H9 (cell line): ENCODE results near the gene HSD11B1L. TPM values are rescaled to one million over a fixed set of nuclear protein-coding genes. Genes with fewer than 3 reads are reported as not detected.

Source experiments
- DNase-seq: peaks from one replicate; pipeline ENCODE4 v3.0.0-alpha.2; 2017
- H2AFZ ChIP-seq: one replicate; pipeline ENCODE4 v1.6.1; 2013; ENCODE audit warnings: mild to moderate bottlenecking, low read length, control low read depth, moderate library complexity
- H2AK5ac ChIP-seq: 2 replicates; pipeline ENCODE4 v1.6.1; 2013; ENCODE audit warnings: low read length, control low read depth, mixed read lengths; ENCODE audit not compliant: insufficient read length
- H2BK120ac ChIP-seq: one replicate; pipeline ENCODE4 v1.6.1; 2013; ENCODE audit warnings: low read depth, mild to moderate bottlenecking, low read length, control low read depth, inconsistent platforms; ENCODE audit not compliant: poor library complexity, severe bottlenecking
- H2BK12ac ChIP-seq: 2 replicates; pipeline ENCODE4 v1.6.1; 2013; ENCODE audit warnings: low read length, control low read depth, mixed read lengths, low read depth; ENCODE audit not compliant: insufficient read length
- H2BK15ac ChIP-seq: 2 replicates; pipeline ENCODE4 v1.6.1; 2013; ENCODE audit warnings: low read depth, low read length, control low read depth
- H2BK20ac ChIP-seq: one replicate; pipeline ENCODE4 v1.6.1; 2013; ENCODE audit warnings: low read depth, mild to moderate bottlenecking, low read length, control low read depth, inconsistent platforms; ENCODE audit not compliant: poor library complexity, severe bottlenecking
- H2BK5ac ChIP-seq: 2 replicates; pipeline ENCODE4 v1.6.1; 2013; ENCODE audit warnings: low read length, control low read depth, mixed read lengths; ENCODE audit not compliant: insufficient read length
- H3K14ac ChIP-seq: 2 replicates; pipeline ENCODE4 v1.6.1; 2013; ENCODE audit warnings: low read length, control low read depth; ENCODE audit not compliant: insufficient read depth
- H3K18ac ChIP-seq: 2 replicates; pipeline ENCODE4 v1.6.1; 2013; ENCODE audit warnings: low read depth, mild to moderate bottlenecking, mixed read lengths, low read length, control low read depth; ENCODE audit not compliant: insufficient read length
- H3K23ac ChIP-seq: 2 replicates; pipeline ENCODE4 v1.6.1; 2013; ENCODE audit warnings: low read length, control low read depth, mixed read lengths, low read depth; ENCODE audit not compliant: insufficient read length
- H3K23me2 ChIP-seq: 2 replicates; pipeline ENCODE4 v1.6.1; 2013; ENCODE audit warnings: low read depth, mild to moderate bottlenecking, mixed read lengths, low read length, control low read depth; ENCODE audit not compliant: insufficient read length, poor library complexity, severe bottlenecking
- H3K27ac ChIP-seq: 2 replicates; pipeline ENCODE4 v1.5.1; 2013; ENCODE audit warnings: low read length, control low read depth, mixed read lengths, low read depth; ENCODE audit not compliant: insufficient read length
- H3K27me3 ChIP-seq: 2 replicates; pipeline ENCODE4 v1.6.1; 2013; ENCODE audit warnings: low read length, control low read depth, inconsistent platforms; ENCODE audit not compliant: insufficient read depth
- H3K4ac ChIP-seq: 2 replicates; pipeline ENCODE4 v1.6.1; 2013; ENCODE audit warnings: low read depth, mild to moderate bottlenecking, control low read depth, inconsistent platforms, low read length, moderate library complexity
- H3K4me1 ChIP-seq: 2 replicates; pipeline ENCODE4 v1.6.1; 2013; ENCODE audit warnings: low read length, control low read depth, inconsistent platforms; ENCODE audit not compliant: insufficient read depth
- H3K4me2 ChIP-seq: 2 replicates; pipeline ENCODE4 v1.6.1; 2013; ENCODE audit warnings: low read length, control low read depth, mixed read lengths; ENCODE audit not compliant: insufficient read length, insufficient read depth
- H3K56ac ChIP-seq: 2 replicates; pipeline ENCODE4 v1.6.1; 2013; ENCODE audit warnings: low read depth, mild to moderate bottlenecking, mixed read lengths, low read length, control low read depth; ENCODE audit not compliant: insufficient read length
- H3K79me1 ChIP-seq: 2 replicates; pipeline ENCODE4 v1.6.1; 2013; ENCODE audit warnings: low read depth, mild to moderate bottlenecking, moderate library complexity, low read length, control low read depth, inconsistent platforms; ENCODE audit not compliant: insufficient read depth, poor library complexity, severe bottlenecking
- H3K79me2 ChIP-seq: 2 replicates; pipeline ENCODE4 v1.6.1; 2013; ENCODE audit warnings: low read length, control low read depth, inconsistent platforms; ENCODE audit not compliant: insufficient read depth
- H3K9ac ChIP-seq: 2 replicates; pipeline ENCODE4 v1.6.1; 2013; ENCODE audit warnings: low read length, control low read depth, mixed read lengths; ENCODE audit not compliant: insufficient read length; ENCODE audit errors: extremely low read depth
- H3K9me3 ChIP-seq: one replicate; pipeline ENCODE4 v1.6.1; 2013; ENCODE audit warnings: low read depth, low read length, inconsistent platforms; ENCODE audit not compliant: control insufficient read depth
- H3T11ph ChIP-seq: one replicate; pipeline ENCODE4 v1.6.1; 2013; ENCODE audit warnings: mild to moderate bottlenecking, low read length, control low read depth, inconsistent platforms
- H4K20me1 ChIP-seq: one replicate; pipeline ENCODE4 v1.6.1; 2013; ENCODE audit not compliant: control insufficient read depth, insufficient read length, insufficient read depth
- H4K5ac ChIP-seq: 2 replicates; pipeline ENCODE4 v1.6.1; 2013; ENCODE audit warnings: low read depth, mild to moderate bottlenecking, mixed read lengths, low read length, control low read depth; ENCODE audit not compliant: insufficient read length
- H4K8ac ChIP-seq: replicated peaks from 2 replicates; pipeline ENCODE4 v1.6.1; 2013; ENCODE audit warnings: low read length, control low read depth, mixed read lengths, low read depth; ENCODE audit not compliant: insufficient read length
- H4K91ac ChIP-seq: 2 replicates; pipeline ENCODE4 v1.6.1; 2013; ENCODE audit warnings: low read depth, mild to moderate bottlenecking, moderate library complexity, mixed read lengths, low read length, control low read depth; ENCODE audit not compliant: insufficient read length
- H3K27ac Mint-ChIP-seq, 3 experiments: 2 replicates in 2 of 3; 3 replicates in 1 of 3; pipeline ENCODE4 v1.8.0; 2020 to 2021; ENCODE audit warnings: mixed read lengths in 3 of 3, mild to moderate bottlenecking in 1 of 3, moderate library complexity in 1 of 3
- H3K27me3 Mint-ChIP-seq: 2 replicates; pipeline ENCODE4 v1.8.0; 2021; ENCODE audit warnings: low read depth, mild to moderate bottlenecking, moderate library complexity, mixed read lengths
- H3K36me3 Mint-ChIP-seq, 3 experiments: 2 replicates in 2 of 3; 3 replicates in 1 of 3; pipeline ENCODE4 v1.8.0; 2020 to 2021; ENCODE audit warnings: low read depth in 3 of 3, mixed read lengths in 3 of 3; ENCODE audit not compliant: insufficient read depth in 1 of 3
- H3K4me1 Mint-ChIP-seq, 2 experiments: 2 replicates each; pipeline ENCODE4 v1.8.0; 2020; ENCODE audit warnings: mixed read lengths in 2 of 2
- H3K4me3 Mint-ChIP-seq, 2 experiments: 2 replicates in 1 of 2; 3 replicates in 1 of 2; pipeline ENCODE4 v1.8.0; 2020 to 2021; ENCODE audit warnings: mild to moderate bottlenecking in 2 of 2, mixed read lengths in 2 of 2, moderate library complexity in 1 of 2
- H3K9me3 Mint-ChIP-seq, 2 experiments: 2 replicates in 1 of 2; 3 replicates in 1 of 2; pipeline ENCODE4 v1.8.0; 2020; ENCODE audit warnings: mild to moderate bottlenecking in 2 of 2, mixed read lengths in 2 of 2, moderate library complexity in 1 of 2
- CTCF ChIP-seq: fragments of 200-600 bp; sonication (generic); conservative IDR thresholded peaks from 3 replicates; pipeline ENCODE4 v1.8.0; 2021; ENCODE audit warnings: antibody characterized with exemption, mild to moderate bottlenecking
- WGBS: extraction: QIAGEN DNeasy Blood & Tissue Kit; methylation state at CpG from one replicate; pipeline ENCODE4 v1.1.7; 2013; ENCODE audit warnings: missing lambda C conversion rate, low lambda C conversion rate, mixed read lengths; ENCODE audit not compliant: insufficient read length; ENCODE audit errors: extremely low coverage; 5-methylcytosine and 5-hydroxymethylcytosine counted together
- total RNA-seq: library from RNA; stranded (reverse); gene quantifications from 2 replicates; pipeline ENCODE4 v1.2.1, GENCODE V29; 2021

The HSD11B1L gene
- total RNA-seq, 1 experiment from 2014 or later, result 9.3 TPM

DNA sequence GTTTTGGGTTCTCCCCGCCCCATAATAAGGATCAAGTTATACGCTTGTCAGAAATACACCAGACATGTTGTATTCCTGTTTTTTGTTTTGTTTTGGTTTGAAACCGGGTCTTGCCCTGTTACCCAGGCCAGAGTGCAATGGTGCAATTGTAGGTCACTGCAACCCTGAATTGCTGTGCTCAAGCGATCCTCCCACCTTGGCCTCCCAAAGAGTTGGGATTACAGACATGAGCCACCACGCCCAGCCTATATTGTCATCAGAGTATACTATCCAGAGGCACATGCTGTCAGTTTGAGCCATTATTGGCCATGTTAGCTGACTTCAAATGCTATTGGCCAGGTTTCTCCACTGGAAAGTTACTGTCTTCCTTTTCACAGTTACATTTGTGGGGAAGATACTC lies 48.2 kb upstream of the HSD11B1L start:
- Histone ChIP-seq H3K9me3 (no peaks in the 10 kb centered on the region), H3K9ac (no peak overlapping the region), H3K23ac (no peak overlapping the region), H4K20me1 (no peaks in the 10 kb centered on the region), H4K91ac (no peak overlapping the region), H3K4me2 (no peak overlapping the region), H3K14ac (no peak overlapping the region), H3T11ph (no peak overlapping the region), H2AK5ac (no peak overlapping the region), H3K79me2 (peaks cover 52% of the 10 kb centered on the region; the same call in 1 of the 2 replicates), H2BK20ac (no peak overlapping the region), H3K79me1 (peaks cover 24% of the 10 kb centered on the region), H4K5ac (no peak overlapping the region), H2BK15ac (no peak overlapping the region), H3K56ac (no peak overlapping the region), H3K27me3 (no peaks in the 10 kb centered on the region), H3K18ac (no peak overlapping the region), H4K8ac (no peak overlapping the region), H3K23me2 (no peaks in the 10 kb centered on the region), H3K4ac (no peak overlapping the region), H3K27ac (no peak overlapping the region), H2BK120ac (no peak overlapping the region), H2BK12ac (no peak overlapping the region), H3K4me1 (no peaks in the 10 kb centered on the region), H2BK5ac (no peak overlapping the region), H2AFZ (no peak overlapping the region)
- no peak overlapping the region for H3K4me3 Mint-ChIP-seq
- H3K36me3 Mint-ChIP-seq, result peaks cover 5 to 54% (median 38%) of the 10 kb centered on the region in 3 experiments; a peak in 6 of 7 replicates
- H3K27ac Mint-ChIP-seq, result no peak overlapping the region; a peak in 1 of 7 replicates
- no peak for TF ChIP-seq CTCF
- peaks cover 1 to 2% of the 10 kb centered on the region in 2 experiments for H3K4me1 Mint-ChIP-seq
- DNase-seq, result no peak
- no peaks in the 10 kb centered on the region for H3K27me3 Mint-ChIP-seq
- no peaks in the 10 kb centered on the region for H3K9me3 Mint-ChIP-seq
- no CpG with 5 or more reads among the region's 5 CpGs for WGBS
